Measurements from ENCODE around the gene PER2.
A peak's percentile ranks its signal among the peaks of the same experiment; 100 is the strongest.
"Not testable (repeated sequence)": the region's sequence is repeated elsewhere in the genome, so short reads cannot be mapped to it uniquely, and the experiment has no call there.

The PER2 gene

DNA sequence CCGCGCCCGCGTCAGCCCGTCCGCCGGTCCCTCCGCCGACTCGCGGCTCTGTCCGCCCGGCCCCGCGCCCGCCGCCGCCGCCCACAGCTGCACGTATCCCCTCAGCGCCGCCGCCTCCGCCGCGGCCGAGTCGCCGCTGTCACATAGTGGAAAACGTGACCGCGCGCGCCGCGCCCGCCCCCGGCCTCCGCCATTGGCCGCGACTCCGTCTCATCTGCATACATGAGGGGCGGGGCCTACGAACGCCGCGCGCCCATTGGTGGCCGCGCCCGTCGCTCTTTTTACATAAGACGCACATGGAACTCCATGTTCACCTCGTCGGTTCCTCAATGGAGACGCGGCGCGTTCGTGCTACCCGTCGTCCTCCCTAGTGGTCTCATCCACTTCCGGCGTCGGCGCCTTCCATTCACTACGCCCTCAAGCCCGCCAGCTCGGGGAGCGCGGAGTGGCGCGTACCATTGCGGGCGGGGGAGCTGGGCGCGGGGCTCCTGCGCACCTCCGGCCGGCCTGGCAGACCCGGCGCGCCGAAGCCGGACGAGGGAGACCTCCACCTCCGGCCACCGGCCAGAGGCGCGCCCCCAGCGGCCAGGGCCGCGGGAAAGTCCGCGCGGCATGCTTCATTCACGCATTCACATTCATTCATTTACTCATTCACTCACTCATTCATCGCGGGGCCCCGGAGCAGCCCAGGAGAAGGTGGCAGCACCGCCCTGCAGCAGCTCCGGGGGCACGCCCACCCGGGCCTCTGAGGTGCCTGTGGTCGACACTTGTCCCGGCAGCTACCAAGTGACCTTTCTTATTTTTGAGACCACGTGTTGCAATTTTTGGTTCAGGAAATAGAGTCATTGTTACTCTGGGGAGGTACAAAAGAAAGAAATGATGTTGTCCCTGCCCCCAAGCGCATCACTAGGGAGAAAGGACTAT, 502 bp upstream of the PER2 start:
- DNase-seq (ENCODE audit: low read depth in 2 of 2), result peak; percentile 95 to 98

DNA sequence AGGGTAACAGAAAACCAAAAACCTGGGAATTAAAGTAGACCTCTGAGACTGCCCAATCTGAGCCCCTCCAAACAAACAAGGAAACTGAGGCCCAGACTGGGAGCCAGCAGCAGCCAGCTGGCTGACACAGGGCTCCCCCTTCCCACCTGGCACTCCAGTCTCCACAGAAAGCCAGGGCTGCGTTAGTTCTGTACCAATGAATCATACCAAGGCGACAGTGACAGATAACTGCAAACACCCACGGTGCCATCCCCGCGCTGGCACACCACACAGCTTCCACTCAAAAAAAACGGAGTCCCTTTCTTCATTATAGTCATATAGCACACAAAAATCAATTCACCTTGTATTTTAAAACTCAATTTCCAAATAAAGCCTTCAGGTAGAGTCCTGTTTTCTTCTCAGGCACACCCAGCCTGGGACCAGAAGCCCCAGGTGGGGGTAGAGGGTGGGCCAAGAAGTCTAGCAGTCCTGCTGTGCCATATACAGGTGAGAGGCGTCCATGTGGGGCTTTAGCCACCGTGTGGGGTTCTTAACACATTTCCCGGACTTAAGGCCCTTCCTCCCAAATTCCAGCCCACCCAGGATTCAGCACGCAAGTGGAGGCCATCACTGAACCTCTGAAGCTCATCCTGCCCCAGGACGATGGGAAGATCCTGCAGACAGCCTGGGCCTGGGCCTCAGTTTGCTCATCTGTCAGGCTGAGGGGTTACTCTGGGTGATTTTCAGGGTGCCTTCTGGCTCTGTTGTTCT, 1.2 kb downstream of the PER2 start:
- DNase-seq (ENCODE audit: low read depth in 2 of 2), result no peak

DNA sequence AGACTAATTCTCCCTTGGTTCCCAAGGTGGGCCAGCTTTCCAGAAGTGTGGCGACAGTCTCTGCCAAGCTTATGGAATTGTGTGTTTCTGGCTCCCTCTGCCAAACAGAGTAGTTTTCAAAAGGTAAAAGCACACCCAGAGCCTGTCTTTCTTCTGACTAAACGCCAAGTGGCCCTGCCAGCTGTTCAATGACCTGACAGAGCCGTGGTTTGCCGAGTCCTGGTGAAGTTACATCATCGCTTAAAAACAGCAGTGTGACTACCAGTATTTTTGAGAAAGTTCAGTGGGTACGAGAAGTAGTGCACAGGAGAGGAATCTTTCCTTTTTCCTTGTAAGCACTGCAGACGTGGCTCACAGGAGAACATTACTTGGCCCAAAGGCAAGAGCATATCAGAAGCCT, 1.9 kb downstream of the PER2 start:
- DNase-seq (ENCODE audit: low read depth in 2 of 2), result no peak

DNA sequence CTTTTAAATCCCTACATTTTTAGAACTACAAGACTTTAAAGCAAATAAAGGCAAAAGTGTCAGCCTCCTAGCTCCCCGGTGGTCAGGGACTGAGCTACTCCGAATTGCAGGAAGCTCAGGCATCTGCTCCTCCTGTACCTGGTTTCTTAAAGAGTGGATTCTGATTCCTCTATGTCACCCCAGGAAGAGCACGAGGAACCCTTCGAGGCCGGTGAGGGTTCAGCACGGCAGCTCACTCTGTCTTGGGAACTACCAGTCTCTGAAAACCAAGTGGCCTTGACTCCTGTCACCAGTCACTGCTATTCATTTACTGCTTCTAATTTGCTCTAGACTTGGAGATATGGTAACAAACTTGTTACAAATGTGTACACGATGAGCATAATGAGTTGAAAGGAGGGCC, 2.3 kb downstream of the PER2 start:
- DNase-seq (ENCODE audit: low read depth in 2 of 2), result no peak

- no peak for DNase-seq (ENCODE audit: low read depth in 2 of 2)
These were observed 2.7 kb downstream of the PER2 start for GRCh38 chr2:238285653-238286082.

DNA sequence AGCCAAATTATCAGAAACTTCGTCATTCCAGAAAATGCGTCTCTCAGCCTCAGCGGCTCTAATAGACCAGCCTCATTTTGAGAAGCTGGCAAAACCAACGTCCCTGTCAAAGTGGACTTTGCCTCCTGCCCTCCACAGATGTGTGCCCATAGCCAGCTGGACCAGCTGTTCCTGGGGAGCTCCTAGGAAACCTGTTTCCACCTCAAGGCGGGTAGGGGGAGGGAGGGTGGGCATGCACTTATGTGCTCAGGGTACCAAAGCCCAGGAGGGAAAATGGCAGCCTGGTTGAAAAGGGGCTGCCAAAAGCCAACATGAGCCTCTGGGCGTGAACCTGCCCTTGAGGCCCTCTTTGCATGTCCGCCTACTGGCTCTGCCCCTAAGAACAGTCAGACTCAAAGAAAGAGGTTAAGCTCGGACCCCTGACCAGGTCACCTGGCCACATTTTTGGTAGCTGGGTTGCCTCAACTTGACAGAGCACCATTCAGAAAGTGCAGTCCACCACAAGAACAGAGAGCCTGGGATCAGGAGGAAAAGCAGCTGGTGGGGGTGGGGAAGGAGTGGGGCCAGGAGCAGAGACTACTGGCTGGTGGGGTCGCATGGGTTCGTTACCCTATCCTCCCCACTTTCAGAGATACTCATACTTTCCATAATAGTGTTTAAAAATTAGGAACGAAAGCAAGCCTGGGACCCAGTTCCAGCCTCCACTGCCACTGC, 3.5 kb downstream of the PER2 start:
- DNase-seq (ENCODE audit: low read depth in 2 of 2), result no peak

- DNase-seq (ENCODE audit: low read depth in 2 of 2), result no peak
These were observed 5.3 kb downstream of the PER2 start for GRCh38 chr2:238282861-238283738.

DNA sequence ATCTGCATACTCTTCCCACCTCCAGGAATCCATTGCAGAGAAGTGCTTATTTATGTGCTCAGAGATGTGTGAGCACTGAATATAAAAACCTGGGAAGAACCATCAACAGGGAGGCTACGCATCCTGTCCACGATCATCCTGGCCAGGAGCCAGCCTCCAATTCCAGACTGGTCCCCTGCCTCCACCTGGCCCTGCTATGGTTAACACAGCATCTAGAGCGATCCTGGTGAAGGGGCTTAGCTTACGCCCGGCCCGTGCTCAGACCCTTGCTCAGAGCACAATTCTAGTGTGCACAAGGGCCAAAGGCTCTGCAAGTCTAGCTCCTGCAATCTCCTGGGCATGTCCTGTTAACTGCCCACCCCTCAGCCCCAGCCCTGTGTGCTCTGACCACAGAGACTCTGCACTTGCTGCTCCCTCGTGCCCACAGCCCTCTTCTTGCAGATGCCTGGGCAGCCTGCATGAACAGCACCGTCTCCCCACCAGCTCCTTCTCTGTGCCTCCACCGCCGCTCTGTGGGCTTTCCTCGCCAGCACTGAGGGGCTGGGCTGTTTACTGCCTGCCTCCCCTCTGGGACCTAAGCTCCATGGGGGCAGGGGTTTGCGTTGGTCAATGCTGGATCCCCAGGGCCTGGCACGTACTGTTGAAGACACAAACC, 6.5 kb downstream of the PER2 start:
- no peak for DNase-seq (ENCODE audit: low read depth in 2 of 2)

- DNase-seq (ENCODE audit: low read depth in 2 of 2), result no peak
These were observed 8.2 kb downstream of the PER2 start for GRCh38 chr2:238280083-238280825.

GRCh38 chr2:238279324-238279682, 9.1 kb downstream of the PER2 start:
- DNase-seq (ENCODE audit: low read depth in 2 of 2), result no peak

- no peak for DNase-seq (ENCODE audit: low read depth in 2 of 2)
These were observed 9.6 kb downstream of the PER2 start for GRCh38 chr2:238278626-238279323.

GRCh38 chr2:238277695-238278094, 10.7 kb downstream of the PER2 start:
- DNase-seq (ENCODE audit: low read depth in 2 of 2), result no peak

- no peak for DNase-seq (ENCODE audit: low read depth in 2 of 2)
These were observed 14.1 kb downstream of the PER2 start for GRCh38 chr2:238274152-238274865.

DNA sequence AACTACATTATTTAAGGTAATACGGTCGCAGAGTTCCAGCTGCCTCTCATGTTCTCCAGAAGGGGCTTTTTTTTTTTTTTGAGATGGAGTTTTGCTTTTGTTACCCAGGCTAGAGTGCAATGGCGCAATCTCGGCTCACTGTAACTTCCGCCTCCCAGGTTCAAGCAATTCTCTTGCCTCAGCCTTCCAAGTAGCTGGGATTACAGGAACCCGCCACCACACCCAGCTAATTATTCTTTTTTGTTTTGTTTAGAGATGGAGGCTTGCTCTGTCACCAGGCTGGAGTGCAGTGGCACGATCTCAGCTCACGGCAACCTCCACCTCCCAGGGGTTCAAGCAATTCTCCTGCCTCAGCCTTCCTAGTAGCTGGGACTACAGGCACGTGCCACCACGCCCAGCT, 15.0 kb downstream of the PER2 start:
- not testable (repeated sequence) for DNase-seq (ENCODE audit: low read depth in 2 of 2)

DNA sequence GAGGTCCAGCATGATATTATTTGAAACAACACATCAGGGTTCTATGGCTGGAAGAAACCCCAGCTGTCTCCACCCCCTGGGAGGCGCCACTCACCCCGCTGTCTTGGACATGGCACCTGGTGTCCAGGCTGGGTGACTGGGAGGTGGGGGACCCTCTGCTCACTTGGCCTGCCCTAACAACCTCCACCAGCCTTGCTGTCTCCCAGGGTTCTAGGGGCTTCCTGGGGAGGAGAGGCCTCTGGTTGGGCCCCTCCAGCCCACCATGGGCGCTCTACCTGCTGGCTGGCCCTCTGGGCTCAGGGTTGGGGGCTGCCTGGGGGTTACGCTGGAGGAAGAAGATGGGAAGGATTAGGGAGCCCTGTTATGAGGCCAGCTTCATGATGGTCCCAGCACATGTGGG, 16.3 kb downstream of the PER2 start:
- DNase-seq (ENCODE audit: low read depth in 2 of 2), result no peak

DNA sequence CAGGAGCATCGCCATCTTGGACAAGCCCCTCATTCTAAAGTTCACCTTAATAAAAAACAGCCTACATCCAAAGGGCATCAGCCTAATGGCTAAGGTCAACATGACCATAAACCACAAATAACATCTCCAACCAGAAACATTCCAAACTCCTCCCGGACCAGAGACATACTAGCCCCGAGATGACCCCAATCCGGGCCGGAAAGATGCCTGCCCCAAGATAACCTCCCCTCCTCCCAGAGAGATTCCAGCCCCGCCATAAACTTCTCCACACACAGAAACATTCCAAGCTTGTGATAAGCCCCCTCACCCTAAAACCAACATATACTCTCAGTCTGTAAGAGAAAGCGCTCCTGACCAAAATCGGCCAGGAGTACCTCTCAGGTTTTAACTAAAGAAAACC, 16.7 kb downstream of the PER2 start:
- DNase-seq (ENCODE audit: low read depth in 2 of 2), result not testable (repeated sequence)

DNA sequence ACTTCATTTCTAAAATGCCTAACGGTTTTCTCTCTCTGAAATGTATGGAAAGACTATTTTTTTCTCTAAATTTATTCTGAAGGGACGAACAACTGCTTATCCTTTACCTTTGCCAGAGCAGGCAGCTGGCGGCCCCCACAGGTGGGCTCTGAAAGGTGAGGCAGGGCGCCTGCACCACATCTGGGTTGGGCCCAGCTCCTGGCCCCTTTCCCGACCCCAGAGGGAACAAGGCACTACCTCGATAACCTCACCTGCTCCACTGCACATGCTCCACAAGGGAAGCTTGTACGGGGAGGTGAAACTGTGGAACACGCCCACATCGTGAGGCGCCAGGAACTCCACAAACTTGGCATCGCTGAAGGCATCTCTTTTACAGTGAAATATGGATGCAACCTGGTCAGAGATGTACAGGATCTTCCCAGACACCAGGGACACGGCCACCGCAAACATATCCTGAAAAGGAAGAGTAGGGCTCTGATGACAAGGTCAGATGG, 17.3 kb downstream of the PER2 start:
- no peak for DNase-seq (ENCODE audit: low read depth in 2 of 2)

GRCh38 chr2:238270606-238271005, 17.8 kb downstream of the PER2 start:
- no peak for DNase-seq (ENCODE audit: low read depth in 2 of 2)

GRCh38 chr2:238269741-238270140, 18.7 kb downstream of the PER2 start:
- no peak for DNase-seq (ENCODE audit: low read depth in 2 of 2)

Measured in stimulated activated CD8-positive, alpha-beta memory T cell treated with anti-CD3 and anti-CD28 coated beads, Interleukin-2, amount 100 ng/mL, for 1 hour (primary cell).